Stimulated activated CD4-positive, alpha-beta T cell treated with anti-CD3 and anti-CD28 coated beads, TNF-alpha, amount 100 ng/mL, for 48 hours (primary cell): ENCODE data around the gene MTFR1L.
A peak's percentile ranks its signal among the peaks of the same experiment; 100 is the strongest.

Experiments used
- DNase-seq, 3 donors: peaks; one replicate each; pipeline ENCODE4 v3.0.0-alpha.2; 2020; ENCODE audit warnings: low read depth in 3 of 3

The MTFR1L gene

GRCh38 chr1:25861316-25862286 is 41.8 kb downstream of the MTFR1L start:
- no peak for DNase-seq

GRCh38 chr1:25862785-25863485 is 43.2 kb downstream of the MTFR1L start:
- DNase-seq = no peak

- no peak for DNase-seq
These were observed 43.9 kb downstream of the MTFR1L start for GRCh38 chr1:25863486-25864262.

GRCh38 chr1:25864434-25864833 is 44.7 kb downstream of the MTFR1L start:
- DNase-seq = no peak

- DNase-seq = no peak
These were observed 46.5 kb downstream of the MTFR1L start for GRCh38 chr1:25866288-25866687.

- no peak for DNase-seq
These were observed 47.6 kb downstream of the MTFR1L start for GRCh38 chr1:25867210-25867991.

- no peak for DNase-seq
These were observed 50.3 kb downstream of the MTFR1L start for GRCh38 chr1:25869909-25870606.

- no peak for DNase-seq
These were observed 50.9 kb downstream of the MTFR1L start for GRCh38 chr1:25870614-25871013.

GRCh38 chr1:25871086-25871703 is 51.4 kb downstream of the MTFR1L start:
- DNase-seq = no peak

GRCh38 chr1:25871704-25872494 is 52.1 kb downstream of the MTFR1L start:
- DNase-seq = no peak

- DNase-seq = no peak
These were observed 53.0 kb downstream of the MTFR1L start for GRCh38 chr1:25872713-25873112.

GRCh38 chr1:25873120-25873519 is 53.4 kb downstream of the MTFR1L start:
- no peak for DNase-seq

GRCh38 chr1:25874209-25874608 is 54.5 kb downstream of the MTFR1L start:
- no peak for DNase-seq

- DNase-seq = peak in 1 of 3 donors; percentile 8
These were observed 54.9 kb downstream of the MTFR1L start for GRCh38 chr1:25874635-25875153.

GRCh38 chr1:25875154-25875855 is 55.6 kb downstream of the MTFR1L start, which contains the start of gene PAQR7:
Gene PAQR7 (minus strand): TSS chr1:25875708. CDS start chr1:25863839, 11,869 bp downstream.
- peak; percentile 17 to 58 (median 41) for DNase-seq

GRCh38 chr1:25875856-25876692 is 56.3 kb downstream of the MTFR1L start:
- no peak for DNase-seq

GRCh38 chr1:25876693-25877077 is 56.9 kb downstream of the MTFR1L start:
- no peak for DNase-seq
